ENCODE results near the gene PPP4R1.

The PPP4R1 gene

DNA sequence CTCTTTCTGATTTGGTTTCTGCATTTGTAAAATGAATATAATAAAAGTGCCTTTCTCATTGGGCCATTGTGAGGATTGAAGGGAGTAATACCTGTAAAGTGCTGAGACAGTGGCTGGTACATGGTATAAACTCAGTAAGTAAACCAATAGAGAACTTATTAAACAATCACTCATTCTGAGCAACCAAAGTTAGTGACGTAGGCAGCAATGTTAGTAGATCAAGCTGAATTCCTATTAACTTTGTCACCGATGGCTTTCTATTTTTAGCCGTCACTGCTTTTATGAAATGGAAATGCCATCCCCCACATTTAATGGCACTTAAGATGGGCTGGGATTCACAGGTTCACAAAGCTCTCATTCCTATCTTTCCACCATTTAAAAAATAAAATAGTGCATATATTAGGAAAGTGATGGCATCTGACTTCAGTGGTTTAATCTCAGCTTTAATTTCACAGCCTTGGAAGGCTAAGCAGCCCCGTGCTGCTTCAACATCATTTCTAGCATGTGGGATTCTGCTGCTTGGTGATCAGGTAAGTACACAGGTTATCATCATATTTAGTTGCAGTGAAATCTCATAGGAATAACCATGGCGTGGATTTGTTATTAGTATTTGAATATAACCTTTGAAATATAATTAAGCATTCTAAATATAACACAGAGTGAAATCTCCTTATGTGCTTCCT is 17.6 kb upstream of the PPP4R1 start:
- in situ Hi-C loops (cut with HindIII; ENCODE audit: low sequenced_read_pairs), result no loop called here

DNA sequence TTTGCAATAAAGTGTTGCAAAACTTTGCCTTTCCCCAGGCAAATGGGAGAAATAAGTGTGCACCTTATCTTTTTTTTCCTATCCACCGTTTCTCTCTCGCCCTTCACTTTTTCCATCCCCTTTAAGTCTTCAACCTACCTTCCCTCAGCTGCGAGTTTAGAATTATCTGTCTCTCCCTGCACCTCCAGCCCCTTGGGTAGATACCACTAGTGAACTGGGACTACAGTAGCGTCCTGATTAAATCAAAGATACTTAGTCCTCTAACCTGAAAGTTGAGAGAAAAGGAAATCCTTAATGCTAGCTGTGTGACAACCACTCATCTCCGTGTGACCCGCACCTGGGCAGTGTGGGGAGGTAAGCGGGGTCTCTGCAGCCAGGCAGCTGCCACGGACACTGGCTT is 16.1 kb upstream of the PPP4R1 start:
- in situ Hi-C loops (cut with HindIII; ENCODE audit: low sequenced_read_pairs), result no loop called here

DNA sequence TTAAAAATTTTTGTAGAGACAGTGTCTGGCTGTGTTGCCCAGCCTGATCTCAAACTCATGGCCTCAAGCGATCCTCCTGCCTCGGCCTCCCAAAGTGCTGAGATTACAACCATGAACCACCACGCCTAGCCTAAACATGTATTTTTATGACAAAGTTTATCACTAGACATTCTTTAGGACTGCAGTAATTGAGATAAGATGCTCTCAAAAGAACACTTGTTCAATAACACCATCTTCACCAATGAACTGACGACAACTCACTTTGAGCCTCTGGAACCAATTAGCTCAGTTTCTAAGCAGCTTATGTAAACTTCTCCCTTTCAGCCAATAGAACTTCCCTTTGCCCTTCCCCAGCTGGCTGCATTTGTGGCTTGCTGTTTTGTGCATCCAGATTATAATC is 15.3 kb upstream of the PPP4R1 start:
- in situ Hi-C loops (cut with HindIII; ENCODE audit: low sequenced_read_pairs), result no loop called here

DNA sequence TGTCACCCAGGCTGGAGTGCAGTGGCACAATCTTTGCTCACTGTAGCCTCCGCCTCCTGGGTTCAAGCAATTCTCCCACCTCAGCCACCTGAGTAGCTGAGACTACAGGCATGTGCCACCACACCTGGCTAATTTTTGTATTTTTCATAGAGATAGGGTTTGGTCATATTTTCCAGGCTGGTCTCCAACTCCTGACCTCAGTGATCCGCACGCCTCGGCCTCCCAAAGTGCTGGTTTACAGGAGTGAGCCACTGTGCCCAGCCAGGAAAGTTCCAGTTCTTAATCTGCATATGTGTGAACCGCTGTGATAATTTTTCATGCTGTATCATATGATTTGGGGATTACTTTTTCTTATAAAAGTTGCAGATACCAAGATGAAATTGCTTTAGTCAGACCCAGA is 14.6 kb upstream of the PPP4R1 start:
- in situ Hi-C loops (cut with HindIII; ENCODE audit: low sequenced_read_pairs), result no loop called here

DNA sequence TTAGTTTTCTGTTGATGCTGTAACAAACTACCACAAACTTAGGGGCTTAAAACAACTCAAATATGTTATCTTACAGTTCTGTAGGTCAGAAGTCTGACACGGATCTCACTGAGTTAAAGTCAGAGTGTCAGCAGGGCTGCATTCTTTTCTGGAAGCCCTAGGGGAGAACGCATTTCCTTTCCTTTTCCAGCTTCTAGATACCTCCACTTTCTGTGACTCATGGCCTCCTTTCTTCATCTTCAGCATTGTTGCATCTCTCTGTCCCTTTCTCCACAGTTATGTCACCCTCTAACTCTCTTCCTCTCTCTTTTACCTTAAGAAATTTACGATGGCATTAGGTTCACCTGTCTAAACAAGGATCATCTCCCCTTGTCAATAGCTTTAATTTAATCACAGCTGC is 13.3 kb upstream of the PPP4R1 start:
- in situ Hi-C loops (cut with HindIII; ENCODE audit: low sequenced_read_pairs), result no loop called here

DNA sequence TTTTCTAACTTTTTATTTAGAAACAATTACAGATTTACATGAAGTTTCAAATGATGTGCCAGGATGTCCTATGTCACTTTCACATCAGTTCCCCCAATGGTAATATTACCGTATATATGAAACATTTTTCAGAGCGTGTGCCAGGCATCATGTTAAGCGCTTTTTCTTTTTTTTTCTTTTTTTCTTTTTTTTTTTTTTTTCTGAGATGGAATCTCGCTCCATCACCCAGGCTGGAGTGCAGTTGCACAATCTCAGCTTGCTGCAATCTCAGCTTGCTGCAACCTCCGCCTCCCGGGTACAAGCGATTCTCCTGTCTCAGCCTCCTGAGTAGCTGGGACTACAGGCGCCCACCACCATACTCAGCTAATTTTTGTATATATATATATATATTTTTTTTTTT is 5.6 kb upstream of the PPP4R1 start:
- in situ Hi-C loops (cut with HindIII; ENCODE audit: low sequenced_read_pairs), result no loop called here

DNA sequence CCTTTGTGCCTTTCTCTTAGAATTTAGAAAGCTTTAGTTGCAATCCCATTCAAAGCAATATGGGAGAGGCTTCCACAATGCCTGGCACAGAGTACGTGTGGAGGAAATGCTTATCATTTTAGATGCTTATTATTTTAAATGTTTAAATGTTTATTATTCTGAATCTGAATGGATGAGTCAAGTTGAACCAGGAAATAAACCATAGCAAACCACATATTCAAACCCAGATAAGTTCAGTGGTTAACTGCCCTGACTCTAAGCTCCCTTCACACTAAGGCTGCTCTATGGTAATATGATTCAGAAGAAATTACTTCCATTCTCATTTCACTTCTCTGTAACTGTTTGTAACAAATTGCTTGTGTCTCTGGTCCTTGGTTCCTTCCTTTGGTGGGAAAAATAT is 5.2 kb upstream of the PPP4R1 start:
- in situ Hi-C loops (cut with HindIII; ENCODE audit: low sequenced_read_pairs), result no loop called here

DNA sequence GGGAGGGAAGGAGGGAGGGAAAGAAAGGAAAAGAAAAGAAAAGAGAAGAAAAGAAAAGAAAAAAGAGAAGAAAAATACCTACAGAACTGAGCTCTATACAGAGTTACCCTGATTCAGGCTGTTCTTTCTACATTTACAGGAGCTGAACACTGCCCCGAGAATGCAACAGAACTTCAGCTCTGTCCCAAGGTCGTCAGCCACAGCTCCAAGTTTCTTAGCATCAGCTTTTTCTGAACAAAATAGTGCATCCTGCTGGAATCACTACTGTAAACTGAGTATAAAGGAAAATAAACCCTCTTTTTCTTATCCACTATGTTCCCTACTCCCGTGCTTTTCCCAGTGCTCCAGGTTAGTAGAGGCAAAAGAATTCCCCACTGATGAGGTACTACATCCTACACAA is 4.7 kb upstream of the PPP4R1 start:
- in situ Hi-C loops (cut with HindIII; ENCODE audit: low sequenced_read_pairs), result no loop called here

DNA sequence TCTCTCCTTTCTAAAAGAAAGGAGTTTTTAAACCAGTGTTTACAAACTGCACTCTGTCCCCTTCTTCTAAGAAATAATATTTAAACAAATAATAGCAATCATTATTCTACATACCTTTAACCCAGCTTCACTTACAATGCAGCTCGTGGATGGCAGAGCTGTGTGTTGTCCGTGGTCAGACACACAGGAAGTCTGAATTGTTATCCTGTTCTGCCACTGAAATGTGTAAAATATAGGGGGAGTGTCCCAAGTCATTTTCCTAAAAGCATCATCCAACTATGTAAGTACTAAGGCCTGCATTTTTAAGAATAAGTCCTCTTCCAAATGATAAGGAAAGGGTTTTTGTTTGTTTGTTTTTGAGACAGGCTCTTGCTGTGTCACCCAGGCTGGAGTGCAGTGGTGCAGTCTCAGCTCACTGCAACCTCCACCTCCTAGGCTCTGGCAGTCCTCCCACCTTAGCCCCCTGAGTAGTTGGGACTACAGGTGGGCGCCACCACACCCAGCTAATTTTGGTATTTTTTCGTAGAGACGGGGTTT is 2.7 kb upstream of the PPP4R1 start:
- in situ Hi-C loops (cut with HindIII; ENCODE audit: low sequenced_read_pairs), result no loop called here

DNA sequence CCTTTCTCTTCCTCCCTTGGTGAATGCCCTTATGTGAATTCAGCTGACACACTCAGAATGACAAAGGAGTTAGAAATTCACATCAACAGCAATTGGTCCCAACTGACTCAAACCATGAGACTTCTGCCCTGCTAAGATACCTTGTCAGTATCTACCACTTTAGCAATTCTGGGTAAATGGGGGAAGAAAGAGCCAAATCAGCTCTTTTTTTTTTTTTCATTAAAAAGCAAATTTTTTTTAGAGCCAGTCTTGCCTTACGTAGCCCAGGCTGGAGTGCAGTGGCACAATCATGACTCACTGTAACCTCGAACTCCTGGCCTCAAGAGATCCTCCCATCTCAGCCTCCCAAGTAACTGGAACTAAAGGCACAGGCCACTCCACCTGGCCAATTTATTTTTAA is 1.7 kb upstream of the PPP4R1 start:
- in situ Hi-C loops (cut with HindIII; ENCODE audit: low sequenced_read_pairs), result no loop called here

DNA sequence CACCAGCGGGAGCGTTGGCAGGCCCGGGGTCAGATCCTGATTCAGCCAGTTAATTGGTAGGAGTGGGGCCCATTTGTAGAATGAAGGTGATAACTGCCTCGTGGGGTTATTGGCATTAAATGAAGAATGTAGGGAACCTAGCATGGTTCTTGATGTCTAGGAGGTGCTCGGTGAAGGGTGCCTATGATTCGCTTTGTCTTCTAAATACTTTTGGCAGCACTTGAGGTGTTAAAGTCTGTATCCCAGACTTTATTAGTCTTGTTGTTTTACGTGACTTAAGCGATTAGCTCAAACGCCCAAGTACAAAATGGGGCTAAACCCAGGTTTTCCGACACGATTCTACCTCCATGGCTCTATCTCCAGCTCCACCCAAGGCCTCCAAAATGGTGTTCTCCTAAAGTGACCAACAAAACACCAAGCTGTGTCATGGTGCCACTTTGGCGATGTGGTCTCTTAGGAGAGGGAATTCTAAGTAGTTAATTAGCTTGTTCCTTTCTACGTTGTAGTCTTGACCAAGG is 980 bp upstream of the PPP4R1 start:
- in situ Hi-C loops (cut with HindIII; ENCODE audit: low sequenced_read_pairs), result no loop called here

DNA sequence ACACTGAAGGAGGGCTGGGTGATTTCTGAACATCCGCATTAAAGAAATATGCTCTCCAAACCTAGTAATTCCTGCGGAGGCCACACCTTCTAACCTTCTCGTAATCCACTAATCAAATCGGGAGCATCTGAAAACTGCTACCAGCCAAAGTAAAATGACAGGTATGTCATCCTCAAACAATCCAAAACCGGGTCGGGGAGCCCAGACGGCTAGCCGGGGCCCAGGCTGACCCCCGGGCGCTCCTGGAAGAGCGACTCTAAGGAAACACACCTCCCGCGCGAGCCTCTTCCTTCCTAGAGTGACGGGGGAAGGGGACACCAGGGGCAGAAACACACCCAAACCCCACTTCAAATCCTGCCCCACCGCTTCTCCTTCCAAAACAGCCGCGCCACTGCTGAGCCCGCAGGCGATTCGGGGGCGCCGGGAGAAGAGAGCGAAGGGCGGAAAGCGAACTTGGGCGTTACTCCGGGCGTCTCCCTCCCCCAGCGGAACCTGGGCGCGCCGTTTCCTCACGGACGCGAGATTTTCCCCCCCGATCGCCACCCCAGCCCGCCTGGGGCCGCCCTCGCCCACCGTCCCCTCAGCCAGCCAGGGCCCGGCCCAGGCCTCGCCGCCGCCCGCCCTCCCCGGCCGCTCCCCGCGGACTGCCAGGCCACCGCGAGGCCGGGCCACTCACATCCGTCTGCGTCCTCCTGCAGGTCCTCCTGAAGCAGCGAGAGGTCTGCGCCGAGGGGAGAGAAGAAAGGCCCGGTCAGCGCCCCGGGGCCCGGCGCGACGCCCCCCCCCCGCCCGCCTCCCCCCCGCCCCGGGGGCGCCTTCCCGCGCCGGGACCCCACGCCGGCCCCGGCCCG is 584 bp downstream of the PPP4R1 start:
- in situ Hi-C loops (cut with HindIII; ENCODE audit: low sequenced_read_pairs), result no loop called here

DNA sequence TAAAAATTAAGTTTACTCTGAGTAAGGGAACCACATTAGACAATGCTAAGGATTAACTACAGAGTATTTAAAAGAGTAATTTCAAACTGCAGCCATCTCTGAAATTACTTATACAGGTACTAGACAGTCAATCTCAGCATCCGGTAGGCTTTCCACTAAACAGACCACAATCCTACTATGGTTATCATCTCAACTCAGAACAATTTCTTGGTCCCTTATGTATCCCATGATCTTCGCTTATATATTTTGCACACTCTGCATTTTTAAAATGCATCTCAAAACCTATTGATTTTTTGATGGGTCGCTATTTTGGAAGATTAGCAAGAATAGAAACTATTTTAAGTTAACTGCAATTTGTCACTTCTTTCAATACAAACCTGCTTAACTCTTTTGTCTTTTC is 1.4 kb downstream of the PPP4R1 start:
- in situ Hi-C loops (cut with HindIII; ENCODE audit: low sequenced_read_pairs), result no loop called here

DNA sequence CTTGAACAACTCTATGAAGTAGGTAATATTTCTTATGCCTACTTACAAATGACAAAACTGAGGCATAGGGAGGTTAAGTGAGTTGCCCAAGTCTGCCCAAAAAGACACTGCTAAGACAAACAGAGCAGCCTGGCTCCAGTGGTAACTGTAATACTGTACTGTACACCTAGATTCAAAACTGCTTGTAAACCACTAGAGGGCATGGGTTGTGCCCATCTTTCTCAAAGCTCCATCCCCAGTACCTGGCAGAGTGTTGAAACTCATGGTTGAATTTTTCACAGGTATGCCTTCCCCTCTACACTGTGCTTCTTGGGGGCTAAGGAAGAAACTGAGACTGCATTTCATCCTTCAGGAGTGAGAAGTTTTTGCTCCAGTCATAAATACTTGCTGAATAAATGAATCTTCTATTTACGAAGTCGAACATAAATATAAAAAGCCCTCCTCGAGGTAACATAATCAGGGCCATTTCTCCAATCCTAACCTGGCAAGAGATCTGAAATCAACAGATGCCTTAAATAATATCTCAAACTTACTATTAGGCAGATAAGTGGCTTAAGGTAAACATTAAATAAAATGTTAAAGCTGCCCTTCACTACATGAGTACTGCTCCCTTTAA is 2.0 kb downstream of the PPP4R1 start:
- in situ Hi-C loops (cut with HindIII; ENCODE audit: low sequenced_read_pairs), result no loop called here

DNA sequence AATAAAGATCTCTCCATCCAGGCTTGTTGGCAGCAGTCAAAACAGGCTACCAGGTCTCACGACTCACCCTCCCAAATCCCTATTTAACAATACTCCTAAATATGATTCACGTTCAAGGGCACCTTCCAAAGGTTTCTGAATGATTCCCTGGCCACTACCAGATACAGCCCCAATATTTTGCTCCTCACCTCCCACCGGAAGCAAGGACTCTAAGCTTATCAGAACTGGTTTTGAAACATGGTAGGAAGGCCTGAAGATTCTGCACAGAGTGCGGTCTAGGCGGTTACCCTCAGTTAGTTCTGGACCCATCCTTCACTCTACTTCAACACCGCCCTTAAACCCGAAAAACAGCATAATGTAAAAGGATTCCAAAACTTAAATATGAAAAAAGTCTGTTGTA is 5.2 kb downstream of the PPP4R1 start:
- in situ Hi-C loops (cut with HindIII; ENCODE audit: low sequenced_read_pairs), result loop anchor here (5.0 kb wide), 1 partner anchor 103 kb away; no protein-coding TSS in a partner anchor

DNA sequence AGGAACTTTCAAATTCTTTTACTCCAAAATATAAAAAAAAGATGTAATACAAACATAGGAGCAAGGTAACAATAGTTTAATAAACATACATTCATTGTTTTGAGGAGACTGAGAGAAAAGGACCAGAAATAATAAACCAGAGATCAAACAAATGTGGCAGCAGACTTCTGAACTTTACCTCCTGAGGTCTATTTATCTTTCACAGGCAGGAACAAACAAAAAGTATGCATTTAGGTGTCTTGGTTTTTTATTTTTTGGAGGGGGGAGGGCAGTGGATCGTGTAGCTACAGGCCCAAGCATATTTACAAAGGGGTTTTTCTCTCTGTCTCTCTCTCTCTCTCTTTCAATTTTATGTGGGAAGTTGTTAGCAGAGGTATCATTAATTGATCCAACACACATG is 5.6 kb downstream of the PPP4R1 start:
- in situ Hi-C loops (cut with HindIII; ENCODE audit: low sequenced_read_pairs), result loop anchor here (5.0 kb wide), 1 partner anchor 104 kb away; no protein-coding TSS in a partner anchor

DNA sequence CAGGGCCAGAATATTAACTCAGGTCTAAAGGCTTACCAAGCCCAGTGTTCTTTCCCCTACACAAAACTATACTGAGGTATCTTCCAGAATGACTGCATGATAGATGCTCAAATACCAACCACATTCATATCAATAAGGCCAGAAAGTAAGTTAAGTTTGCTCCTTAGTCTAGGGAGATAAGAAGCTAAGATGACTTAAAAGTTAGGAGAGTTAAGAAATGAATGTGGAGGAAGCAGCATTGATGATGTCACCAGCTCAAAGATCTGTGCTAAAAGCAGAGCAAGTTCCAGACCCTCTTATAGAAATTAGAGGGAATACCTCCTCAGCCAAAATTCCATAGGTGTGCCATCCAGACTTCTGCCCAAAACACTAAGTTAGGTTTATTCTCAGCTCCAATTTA is 6.1 kb downstream of the PPP4R1 start:
- in situ Hi-C loops (cut with HindIII; ENCODE audit: low sequenced_read_pairs), result loop anchor here (5.0 kb wide), 1 partner anchor 104 kb away; no protein-coding TSS in a partner anchor

DNA sequence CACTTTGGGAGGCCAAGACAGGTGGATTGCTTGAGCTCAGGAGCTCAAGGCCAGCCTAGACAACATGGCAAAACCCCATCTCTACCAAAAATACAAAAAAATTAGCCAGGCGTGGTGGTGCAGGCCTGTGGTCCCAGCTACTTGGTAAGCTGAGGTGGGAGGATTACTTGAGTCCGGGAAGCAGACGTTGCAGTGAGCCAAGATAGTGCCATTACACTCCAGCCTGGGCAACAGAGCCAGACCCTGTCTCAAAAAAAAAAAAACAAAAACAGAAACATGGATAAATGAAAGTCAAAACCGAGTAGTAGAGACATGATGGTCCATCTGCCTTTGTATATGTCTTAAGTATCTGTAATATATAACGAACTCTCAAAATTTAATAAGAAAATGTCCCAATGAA is 7.2 kb downstream of the PPP4R1 start:
- in situ Hi-C loops (cut with HindIII; ENCODE audit: low sequenced_read_pairs), result loop anchor here (5.0 kb wide), 1 partner anchor 105 kb away; no protein-coding TSS in a partner anchor

DNA sequence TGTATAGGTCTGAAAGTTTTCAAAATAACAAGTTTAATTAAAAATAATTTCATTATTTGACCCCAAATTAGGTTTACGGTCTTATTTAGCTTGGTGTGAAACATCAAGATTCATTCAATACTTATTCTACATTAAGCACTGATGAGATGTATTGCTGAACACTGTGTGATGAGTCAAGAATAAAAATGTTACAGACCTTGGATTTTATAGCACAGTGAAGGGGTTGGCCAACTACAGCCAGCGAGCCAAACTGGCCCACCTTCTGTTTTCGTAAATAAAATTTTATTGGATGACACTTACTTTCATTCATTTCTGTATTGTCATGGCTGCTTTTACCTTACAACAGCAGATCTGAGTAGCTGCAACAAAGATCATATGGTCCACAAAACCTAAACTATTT is 8.3 kb downstream of the PPP4R1 start:
- in situ Hi-C loops (cut with HindIII; ENCODE audit: low sequenced_read_pairs), result loop anchor here (5.0 kb wide), 1 partner anchor 106 kb away; no protein-coding TSS in a partner anchor

DNA sequence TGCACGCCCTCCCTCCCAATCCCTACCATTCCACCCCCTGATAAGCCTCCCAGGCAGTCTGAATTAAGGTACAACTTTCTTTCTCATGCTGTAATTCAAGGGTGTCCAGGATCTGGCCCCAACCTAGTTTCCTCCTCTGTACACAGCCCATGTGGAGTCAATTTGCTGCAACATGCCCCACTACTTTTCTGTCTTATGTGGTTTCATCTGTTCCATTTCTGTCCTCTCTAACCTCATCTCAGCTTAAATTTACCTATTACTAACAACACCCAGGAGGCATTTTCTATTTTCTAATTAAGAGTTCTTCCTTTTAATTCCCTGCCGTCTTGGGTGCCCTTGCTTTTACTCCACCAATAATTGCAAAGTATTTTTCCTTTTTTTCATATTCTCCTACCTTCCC is 10.0 kb downstream of the PPP4R1 start:
- in situ Hi-C loops (cut with HindIII; ENCODE audit: low sequenced_read_pairs), result loop anchor here (5.0 kb wide), 1 partner anchor 58 kb away; no protein-coding TSS in a partner anchor

DNA sequence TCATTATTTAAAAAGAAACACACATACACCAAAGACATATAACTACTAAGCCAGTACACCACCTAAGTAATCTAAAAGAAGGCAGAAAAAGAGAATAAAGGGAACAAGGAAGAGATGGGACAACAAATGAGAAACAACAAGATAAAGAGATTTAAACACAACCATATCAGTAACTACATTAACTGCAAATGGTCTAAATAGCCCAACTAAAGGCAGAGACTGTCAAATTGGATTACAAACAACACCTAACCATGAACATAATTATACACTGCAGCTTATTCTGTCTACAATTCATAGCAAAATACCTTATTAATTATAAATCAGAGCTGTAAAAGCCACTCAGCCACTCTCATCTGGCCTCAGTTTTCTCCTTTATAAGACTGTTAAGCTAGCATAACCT is 15.0 kb downstream of the PPP4R1 start:
- in situ Hi-C loops (cut with HindIII; ENCODE audit: low sequenced_read_pairs), result loop anchor here (5.0 kb wide), 1 partner anchor 83 kb away; no protein-coding TSS in a partner anchor
